RWPE1 (cell line): Measurements from ENCODE around the gene TBC1D10A.

Experiments
- CTCF ChIA-PET: fragments of 350-600 bp; sonication (Branson Sonifier 250); formaldehyde crosslinking; extraction: SDS; loops from one replicate; lab custom pipeline; 2021; lab: Yijun Ruan, JAX
- POLR2A ChIA-PET: fragments of 400-600 bp; formaldehyde crosslinking; extraction: SDS; loops from one replicate; lab custom pipeline; 2020; ENCODE audit warnings: antibody characterized with exemption; ENCODE audit not compliant: low non-redundant PET; lab: Yijun Ruan, JAX
- DNase-seq: peaks from one replicate; pipeline ENCODE4 v3.0.0; 2012; ENCODE audit warnings: low spot score
- H3K27ac ChIP-seq: fragments of 450-650 bp; 2 replicates; pipeline ENCODE4 v1.5.1; 2017
- CTCF ChIP-seq: fragments of 450-650 bp; conservative IDR thresholded peaks from 2 replicates; pipeline ENCODE4 v1.5.1; 2017; ENCODE audit warnings: low read depth, mild to moderate bottlenecking

The TBC1D10A gene

GRCh38 chr22:30285846-30286200 lies 40.9 kb downstream of the TBC1D10A start:
- DNase-seq: no peak
- no peak for TF ChIP-seq CTCF
- ChIA-PET POLR2A (no interaction called here), CTCF (interaction anchor here (0.6 to 1.8 kb wide), 2 partner anchors 22 to 107 kb away, joined by 3 to 6 read pairs; no protein-coding TSS in a partner anchor)
- 0 out of 2 replicates have a peak overlapping the region, but pooled peaks have one; percentile 95 for H3K27ac ChIP-seq

- no peak for TF ChIP-seq CTCF
- POLR2A ChIA-PET: no interaction called here
- DNase-seq: no peak
- CTCF ChIA-PET: interaction anchor here (1.8 kb wide), 1 partner anchor 22 kb away, joined by 6 read pairs; no protein-coding TSS in a partner anchor
- H3K27ac ChIP-seq: peak overlapping the region; percentile 33
These were observed 41.4 kb downstream of the TBC1D10A start for GRCh38 chr22:30285176-30285845.

- no peak for TF ChIP-seq CTCF
- POLR2A ChIA-PET: no interaction called here
- CTCF ChIA-PET: interaction anchor here (1.8 kb wide), 1 partner anchor 21 kb away, joined by 6 read pairs; no protein-coding TSS in a partner anchor
- DNase-seq: no peak
- peak overlapping the region; percentile 33 for H3K27ac ChIP-seq
These were observed 42.1 kb downstream of the TBC1D10A start for GRCh38 chr22:30284666-30285065.

- POLR2A ChIA-PET: no interaction called here
- TF ChIP-seq CTCF: no peak
- CTCF ChIA-PET: interaction anchor here (0.8 kb wide), 1 partner anchor 28 kb away, joined by 3 read pairs; no protein-coding TSS in a partner anchor
- DNase-seq: no peak
- H3K27ac ChIP-seq: peak overlapping the region; percentile 33
These were observed 42.6 kb downstream of the TBC1D10A start for GRCh38 chr22:30284172-30284571.

GRCh38 chr22:30283342-30283741 lies 43.4 kb downstream of the TBC1D10A start:
- no peak for TF ChIP-seq CTCF
- POLR2A ChIA-PET: no interaction called here
- peak overlapping the region; percentile 15; the same call in 1 of the 2 replicates for H3K27ac ChIP-seq
- no peak for DNase-seq
- CTCF ChIA-PET: interaction anchor here (0.8 kb wide), 1 partner anchor 27 kb away, joined by 3 read pairs; no protein-coding TSS in a partner anchor

- no peak for TF ChIP-seq CTCF
- CTCF ChIA-PET: no interaction called here
- DNase-seq: no peak
- peak overlapping the region; percentile 15 for H3K27ac ChIP-seq
- POLR2A ChIA-PET: no interaction called here
These were observed 44.1 kb downstream of the TBC1D10A start for GRCh38 chr22:30282616-30283046.
